IPS-NIHi11 (cell line): ENCODE measurements around the gene TRMO.

ENCODE experiments used
- DNase-seq: peaks from one replicate; pipeline ENCODE4 v3.0.0; 2012; ENCODE audit warnings: mixed read lengths, low spot score

TRMO gene

DNA sequence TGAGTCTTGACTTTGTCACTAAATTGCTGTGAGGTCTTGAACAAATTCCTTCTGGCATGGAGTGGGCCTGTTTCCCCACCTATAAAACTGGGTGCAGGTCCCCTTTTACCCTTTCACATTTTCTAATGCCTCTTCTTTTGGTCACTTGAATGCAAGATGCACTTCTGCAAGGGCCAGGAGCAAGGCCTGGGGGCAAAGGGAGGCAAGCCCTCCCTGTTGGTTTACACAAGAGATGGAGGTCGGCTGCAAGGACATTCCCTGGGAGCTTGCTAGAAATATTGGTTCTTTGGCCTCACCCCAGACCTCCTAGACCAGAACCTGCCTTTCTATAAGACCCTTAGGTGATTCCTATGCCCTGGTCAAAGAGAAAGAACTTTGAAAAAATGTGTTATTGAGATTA lies 63.5 kb downstream of the TRMO start:
- no peak for DNase-seq

DNA sequence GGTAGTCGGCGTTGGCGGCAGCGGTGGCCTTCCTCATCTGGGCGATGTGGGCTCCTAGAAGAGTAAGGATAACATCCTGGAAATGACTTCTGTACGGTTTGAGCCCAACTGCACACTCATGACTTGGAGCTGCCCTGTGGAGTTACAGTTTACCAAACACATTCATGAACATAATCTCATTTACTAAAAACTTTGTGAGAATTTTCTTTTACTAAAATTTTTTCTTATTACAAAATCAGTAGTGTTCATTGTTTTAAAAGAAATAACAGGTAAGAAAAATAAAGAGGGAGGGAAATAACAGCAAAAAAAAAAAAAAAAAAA lies 63.9 kb downstream of the TRMO start:
- no peak for DNase-seq

DNA sequence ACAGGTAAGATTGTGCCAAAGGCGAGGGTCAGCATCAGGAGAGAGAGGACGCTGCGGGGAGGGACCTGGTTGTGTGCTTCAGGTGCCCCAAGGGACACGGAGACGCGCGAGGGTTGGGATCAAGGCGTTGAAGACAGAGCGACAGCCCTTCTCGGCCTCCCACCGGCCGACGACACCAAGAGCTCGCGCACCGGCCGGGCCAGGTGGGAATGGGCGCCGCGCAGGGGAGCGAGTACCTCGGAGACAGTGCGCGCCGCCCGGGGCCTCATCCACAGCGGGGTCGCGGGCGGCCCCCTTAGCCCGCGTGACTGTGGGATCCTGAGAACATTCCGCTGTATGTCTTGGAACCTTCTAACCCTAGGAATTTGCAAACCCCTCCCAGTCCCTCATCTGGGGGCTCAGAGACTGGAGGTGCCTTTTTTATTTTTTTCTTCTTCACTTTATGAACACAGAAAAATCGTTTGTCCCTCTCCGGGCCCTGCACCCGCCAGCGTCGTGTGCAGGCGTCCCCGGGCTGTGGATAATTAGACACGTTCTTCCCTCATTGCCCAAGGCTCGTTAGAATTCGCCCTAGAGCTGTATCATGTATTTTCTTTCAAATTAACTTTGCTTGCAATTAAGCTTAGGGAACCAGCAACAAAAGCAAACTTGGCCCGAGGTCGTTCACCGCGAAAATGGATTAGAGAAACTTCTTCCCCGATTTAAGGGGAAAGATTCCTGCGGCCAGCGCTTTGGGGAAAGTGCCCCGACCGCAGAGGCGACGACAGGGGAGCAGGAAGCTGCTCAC lies 64.5 kb downstream of the TRMO start:
- DNase-seq = no peak

DNA sequence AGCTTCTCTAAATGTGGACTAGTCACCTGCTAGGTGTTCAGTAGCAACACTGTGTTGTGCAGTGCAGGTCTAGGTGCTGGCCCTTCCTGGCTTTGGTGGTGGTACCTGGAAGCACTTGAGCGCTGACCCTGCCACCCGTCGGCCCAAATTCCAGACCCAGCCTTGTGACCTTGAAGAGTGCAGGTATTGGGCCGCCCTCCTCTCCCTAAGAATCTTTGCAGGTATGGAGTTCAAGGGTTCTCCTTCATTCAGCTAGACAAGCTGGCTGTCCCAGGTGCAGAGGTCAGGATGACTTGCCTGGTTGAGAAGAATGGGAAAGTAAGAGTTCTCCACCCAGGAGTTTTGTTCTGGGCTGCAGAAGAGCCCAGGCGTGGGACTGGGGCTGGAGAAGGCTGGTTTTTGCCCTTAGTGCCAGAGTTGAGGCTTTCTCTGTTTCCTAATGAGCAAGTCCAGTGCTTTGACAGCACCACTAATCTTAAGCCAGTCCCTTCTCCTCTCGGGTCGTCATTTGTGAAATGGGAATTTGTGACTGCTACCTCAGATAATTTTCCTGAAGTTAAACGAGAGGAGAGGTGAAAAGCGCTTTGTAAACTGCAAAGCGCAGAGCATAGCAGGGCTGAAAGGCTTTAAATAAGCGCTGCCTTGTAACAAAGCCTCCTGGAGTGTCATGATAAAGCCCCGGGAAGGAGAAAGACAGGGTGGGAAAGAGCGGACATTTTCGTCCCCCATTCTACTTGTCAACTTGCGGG lies 65.3 kb downstream of the TRMO start:
- DNase-seq = no peak

DNA sequence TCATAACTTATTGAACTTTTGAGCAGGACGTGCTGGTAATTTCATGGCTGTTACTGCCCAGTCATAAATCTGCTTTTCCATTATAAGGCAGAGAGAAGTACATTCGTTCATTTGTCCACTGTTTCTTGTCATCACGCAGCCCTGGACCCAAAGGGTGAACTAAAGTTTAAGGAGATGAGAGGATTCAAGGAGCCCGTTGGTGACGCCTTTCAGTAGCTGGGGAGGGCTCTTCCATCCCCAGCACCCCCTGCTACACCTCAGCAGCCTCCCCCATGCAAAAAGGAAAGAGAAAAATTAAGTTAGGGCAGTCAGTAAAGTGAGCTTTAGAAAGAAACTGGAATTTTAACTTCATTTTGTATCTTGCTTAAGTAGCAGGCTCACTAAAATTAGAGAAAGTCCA lies 66.4 kb downstream of the TRMO start:
- no peak for DNase-seq

DNA sequence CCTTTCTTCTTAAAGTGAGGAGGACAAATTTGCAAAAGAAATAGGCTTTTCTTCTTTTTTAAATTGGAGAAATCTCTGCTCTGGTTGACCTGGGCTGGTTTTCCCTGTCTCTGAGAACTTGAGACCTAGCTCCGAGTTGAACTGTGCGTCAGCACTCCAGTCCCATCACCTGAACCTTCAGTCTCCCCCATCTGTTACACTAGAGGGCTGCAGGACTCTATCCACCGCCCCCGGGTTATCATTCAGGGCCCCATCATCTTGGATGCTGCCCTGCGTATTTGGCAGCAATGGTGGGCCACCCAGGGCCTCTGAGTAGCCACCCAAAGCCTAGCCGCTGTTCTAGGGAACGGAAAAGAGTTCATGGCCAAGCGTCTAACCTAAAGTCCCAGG lies 66.8 kb downstream of the TRMO start:
- DNase-seq = no peak

DNA sequence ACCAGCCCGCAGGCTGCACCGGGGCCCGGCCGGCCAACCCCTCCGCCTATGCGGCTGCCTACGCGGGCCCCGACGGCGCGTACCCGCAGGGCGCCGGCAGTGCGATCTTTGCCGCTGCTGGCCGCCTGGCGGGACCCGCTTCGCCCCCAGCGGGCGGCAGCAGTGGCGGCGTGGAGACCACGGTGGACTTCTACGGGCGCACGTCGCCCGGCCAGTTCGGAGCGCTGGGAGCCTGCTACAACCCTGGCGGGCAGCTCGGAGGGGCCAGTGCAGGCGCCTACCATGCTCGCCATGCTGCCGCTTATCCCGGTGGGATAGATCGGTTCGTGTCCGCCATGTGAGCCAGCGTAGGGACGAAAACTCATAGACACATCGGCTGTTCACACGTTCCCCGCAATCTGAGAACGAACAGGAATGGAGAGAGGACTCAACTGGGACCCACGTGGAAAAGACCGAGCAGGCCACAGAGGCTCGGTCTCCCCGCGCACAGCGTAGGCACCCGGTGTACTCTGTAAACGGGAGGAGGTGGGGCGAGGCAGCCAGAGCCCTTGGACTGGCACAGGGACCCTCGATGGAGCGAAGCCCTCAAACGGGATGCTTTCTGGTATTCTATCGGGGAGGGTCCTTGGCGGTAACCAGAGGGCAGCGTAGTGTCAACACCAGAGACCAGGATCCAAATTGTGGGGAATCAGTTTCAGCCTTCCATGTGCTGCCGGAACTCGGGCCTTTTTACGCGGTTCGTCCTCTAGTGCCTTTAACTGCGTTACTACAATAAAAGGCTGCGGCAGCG lies 67.4 kb downstream of the TRMO start:
- no peak for DNase-seq
